Chondrocyte (in vitro differentiated cells): ENCODE data around the gene SPCS3. TPM values are rescaled to one million over a fixed set of nuclear protein-coding genes. Genes with fewer than 3 reads are reported as not detected.

Source experiments
- DNase-seq: peaks from one replicate; pipeline ENCODE4 v3.0.0; 2021; ENCODE audit warnings: mixed read lengths, low spot score
- H3K27ac Mint-ChIP-seq: one replicate; pipeline ENCODE4 v1.8.0; 2021; ENCODE audit warnings: mild to moderate bottlenecking, moderate library complexity, mixed read lengths; ENCODE audit not compliant: unreplicated experiment
- H3K27me3 Mint-ChIP-seq: 2 replicates; pipeline ENCODE4 v1.8.0; 2021; ENCODE audit warnings: low read depth, mixed read lengths
- H3K36me3 Mint-ChIP-seq: 2 replicates; pipeline ENCODE4 v1.8.0; 2021; ENCODE audit warnings: low read depth, mixed read lengths
- H3K4me1 Mint-ChIP-seq: 2 replicates; pipeline ENCODE4 v1.8.0; 2021; ENCODE audit warnings: low read depth, mild to moderate bottlenecking, mixed read lengths
- H3K4me3 Mint-ChIP-seq: one replicate; pipeline ENCODE4 v1.8.0; 2021; ENCODE audit warnings: mild to moderate bottlenecking, moderate library complexity, mixed read lengths; ENCODE audit not compliant: unreplicated experiment
- H3K9me3 Mint-ChIP-seq: 2 replicates; pipeline ENCODE4 v1.8.0; 2021; ENCODE audit warnings: low read depth, mixed read lengths
- total RNA-seq: library from RNA; stranded (reverse); gene quantifications from 3 replicates; pipeline ENCODE4 v1.2.1, GENCODE V29; 2021
- TF ChIP-seq, protein P1 (sequence below): fragments of 200-600 bp; sonication (generic); IDR thresholded peaks from 2 replicates; pipeline ENCODE4 v1.5.0; 2021; ENCODE audit warnings: antibody characterized with exemption, mild to moderate bottlenecking, moderate library complexity

SPCS3 gene
- total RNA-seq, 1 donor from 2014 or later, result 122 TPM

DNA sequence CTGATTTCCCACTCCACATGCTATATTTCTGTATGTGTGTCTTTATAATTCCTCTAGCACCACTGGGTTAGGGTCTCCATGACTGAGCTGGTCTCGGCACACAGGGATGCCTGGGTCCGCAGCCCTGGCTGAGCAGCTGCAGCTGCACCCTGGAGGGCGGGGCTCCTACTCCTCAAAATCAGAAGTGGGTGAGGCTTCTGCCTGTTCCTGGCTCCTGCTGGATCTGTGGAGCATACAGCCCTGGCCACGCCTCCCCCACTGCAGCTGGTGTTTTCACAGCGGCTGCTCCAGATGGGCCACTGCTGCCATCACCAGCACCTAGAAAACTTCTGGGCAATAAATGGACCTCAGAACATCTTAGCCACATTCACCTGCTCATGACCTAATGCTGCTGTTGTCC is 30.9 kb downstream of the SPCS3 start:
- no peaks in the 10 kb centered on the region for H3K27me3 Mint-ChIP-seq
- H3K36me3 Mint-ChIP-seq, result peaks cover 8% of the 10 kb centered on the region
- no peak overlapping the region for H3K4me3 Mint-ChIP-seq

DNA sequence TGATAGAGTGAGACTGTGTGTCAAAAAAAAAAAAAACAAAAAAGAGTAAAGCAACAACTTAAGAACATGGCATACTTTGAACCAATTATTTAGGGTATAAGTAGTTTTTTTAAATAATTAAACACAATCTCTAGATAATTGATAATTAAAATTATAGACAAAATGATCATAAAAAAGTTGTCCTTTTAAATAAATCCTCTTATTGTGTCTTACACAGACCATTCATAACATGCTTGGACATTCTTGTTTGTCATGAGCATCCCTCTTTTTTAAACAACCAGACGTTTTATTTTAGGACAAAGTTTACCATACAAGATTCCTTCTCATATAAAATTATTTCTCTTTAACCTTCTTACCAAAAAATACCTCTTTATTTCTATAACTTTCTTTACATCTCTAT is 35.1 kb downstream of the SPCS3 start:
- Mint-ChIP-seq H3K9me3 (peaks cover 6% of the 10 kb centered on the region), H3K36me3 (peaks cover 4% of the 10 kb centered on the region), H3K27ac (no peak overlapping the region), H3K4me1 (peaks cover 4% of the 10 kb centered on the region), H3K4me3 (no peak overlapping the region), H3K27me3 (no peaks in the 10 kb centered on the region)
- no peak for DNase-seq
- TF ChIP-seq, protein P1, sequence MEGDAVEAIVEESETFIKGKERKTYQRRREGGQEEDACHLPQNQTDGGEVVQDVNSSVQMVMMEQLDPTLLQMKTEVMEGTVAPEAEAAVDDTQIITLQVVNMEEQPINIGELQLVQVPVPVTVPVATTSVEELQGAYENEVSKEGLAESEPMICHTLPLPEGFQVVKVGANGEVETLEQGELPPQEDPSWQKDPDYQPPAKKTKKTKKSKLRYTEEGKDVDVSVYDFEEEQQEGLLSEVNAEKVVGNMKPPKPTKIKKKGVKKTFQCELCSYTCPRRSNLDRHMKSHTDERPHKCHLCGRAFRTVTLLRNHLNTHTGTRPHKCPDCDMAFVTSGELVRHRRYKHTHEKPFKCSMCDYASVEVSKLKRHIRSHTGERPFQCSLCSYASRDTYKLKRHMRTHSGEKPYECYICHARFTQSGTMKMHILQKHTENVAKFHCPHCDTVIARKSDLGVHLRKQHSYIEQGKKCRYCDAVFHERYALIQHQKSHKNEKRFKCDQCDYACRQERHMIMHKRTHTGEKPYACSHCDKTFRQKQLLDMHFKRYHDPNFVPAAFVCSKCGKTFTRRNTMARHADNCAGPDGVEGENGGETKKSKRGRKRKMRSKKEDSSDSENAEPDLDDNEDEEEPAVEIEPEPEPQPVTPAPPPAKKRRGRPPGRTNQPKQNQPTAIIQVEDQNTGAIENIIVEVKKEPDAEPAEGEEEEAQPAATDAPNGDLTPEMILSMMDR, result no peak

More for the DNA sequence above, 30.9 kb downstream of the SPCS3 start:
- Mint-ChIP-seq H3K4me1 (peaks cover 3% of the 10 kb centered on the region), H3K27ac (no peak overlapping the region), H3K9me3 (peaks cover 6% of the 10 kb centered on the region)
- DNase-seq, result no peak
- TF ChIP-seq, protein P1, result no peak

DNA sequence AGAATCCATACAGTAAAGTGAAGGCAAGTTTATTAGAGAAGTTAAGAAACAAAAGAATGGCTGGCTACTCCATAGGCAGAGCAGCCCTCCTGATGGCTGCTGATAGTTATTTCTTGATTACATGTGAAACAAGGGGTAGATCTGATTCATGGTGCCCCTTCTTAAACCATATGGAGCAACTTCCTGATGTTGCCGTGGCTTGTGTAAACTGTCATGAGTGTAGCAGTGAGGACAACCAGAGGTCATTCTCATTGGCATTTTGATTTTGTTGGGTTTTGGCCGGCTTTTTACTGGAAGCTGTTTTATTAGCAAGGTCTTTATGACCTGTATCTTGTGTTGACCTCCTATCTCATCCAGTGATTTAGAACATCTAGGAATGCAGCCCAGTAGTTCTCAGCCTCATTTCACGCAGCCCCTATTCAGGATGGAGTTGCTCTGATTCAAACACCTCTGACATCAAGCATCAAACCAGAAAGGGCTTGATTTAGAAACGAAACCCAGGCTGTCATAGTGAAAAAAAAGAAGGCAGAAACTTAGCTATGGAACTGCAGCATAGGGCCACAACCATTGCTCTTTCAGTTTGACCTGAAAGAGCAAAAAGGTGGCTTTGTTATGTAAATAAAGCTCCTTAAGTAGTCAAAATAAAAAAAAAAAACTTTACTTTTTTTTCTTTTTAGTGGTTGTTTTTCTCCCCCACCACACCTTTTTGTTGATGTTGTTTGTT is 37.8 kb downstream of the SPCS3 start:
- H3K36me3 Mint-ChIP-seq, result peaks cover 4% of the 10 kb centered on the region
- H3K4me3 Mint-ChIP-seq, result no peak overlapping the region
- H3K27me3 Mint-ChIP-seq, result no peaks in the 10 kb centered on the region
- no peak for DNase-seq
- peaks cover 6% of the 10 kb centered on the region for H3K9me3 Mint-ChIP-seq
- H3K27ac Mint-ChIP-seq, result no peak overlapping the region
- peaks cover 4% of the 10 kb centered on the region for H3K4me1 Mint-ChIP-seq
- TF ChIP-seq, protein P1, result no peak

DNA sequence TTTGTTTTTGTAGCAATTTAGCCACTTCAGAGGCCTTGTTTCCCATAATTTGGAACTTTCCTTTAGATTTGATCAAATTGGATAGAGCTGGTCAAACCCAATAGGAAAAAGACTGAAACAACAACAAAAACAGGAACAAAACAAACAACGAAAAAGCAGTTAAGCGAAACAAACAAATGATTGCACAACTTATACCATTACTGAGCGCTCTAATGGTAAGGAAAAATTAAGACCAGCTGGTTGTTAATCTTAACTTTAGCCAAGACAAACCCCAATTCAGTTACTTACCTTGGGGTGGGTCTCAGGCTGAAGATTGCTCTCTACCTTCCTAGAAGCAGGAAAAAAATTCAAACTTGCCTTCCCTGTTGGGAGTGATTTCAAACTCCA is 38.3 kb downstream of the SPCS3 start:
- H3K4me1 Mint-ChIP-seq, result peaks cover 4% of the 10 kb centered on the region
- peaks cover 3% of the 10 kb centered on the region for H3K9me3 Mint-ChIP-seq
- no peak overlapping the region for H3K4me3 Mint-ChIP-seq
- TF ChIP-seq, protein P1, result no peak
- peaks cover 4% of the 10 kb centered on the region for H3K36me3 Mint-ChIP-seq
- no peak overlapping the region for H3K27ac Mint-ChIP-seq
- DNase-seq, result no peak
- H3K27me3 Mint-ChIP-seq, result no peaks in the 10 kb centered on the region

DNA sequence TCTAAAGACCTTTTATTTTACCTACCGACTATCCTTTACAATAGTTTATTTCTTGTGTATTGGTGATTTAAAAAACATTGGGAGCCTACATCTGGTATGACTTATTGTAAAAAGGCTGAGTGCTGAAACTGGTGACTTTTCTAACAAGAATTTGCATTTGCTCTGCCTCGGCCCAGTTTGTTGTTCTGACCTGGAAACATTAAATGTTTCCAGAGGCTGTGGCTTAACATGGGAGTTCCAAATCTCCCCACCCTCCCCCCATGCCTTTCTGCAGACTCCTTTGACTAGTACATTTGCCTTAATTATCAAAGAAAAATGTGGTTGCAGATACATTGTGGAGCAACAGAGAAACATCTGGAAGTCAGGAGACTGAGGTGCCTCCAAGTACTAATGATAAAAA is 39.8 kb downstream of the SPCS3 start:
- H3K4me1 Mint-ChIP-seq, result peaks cover 4% of the 10 kb centered on the region
- no peak overlapping the region for H3K4me3 Mint-ChIP-seq
- H3K36me3 Mint-ChIP-seq, result peaks cover 1% of the 10 kb centered on the region
- H3K27ac Mint-ChIP-seq, result no peak overlapping the region
- no peaks in the 10 kb centered on the region for H3K9me3 Mint-ChIP-seq
- TF ChIP-seq, protein P1, result no peak
- no peaks in the 10 kb centered on the region for H3K27me3 Mint-ChIP-seq
- no peak for DNase-seq
